ENCODE results near the gene FAM81A.
A peak's percentile ranks its signal among the peaks of the same experiment; 100 is the strongest.

Gene FAM81A

GRCh38 chr15:59437817-59438624 is at the start of gene FAM81A:
TSS of gene FAM81A (plus strand) at chr15:59438186. CDS start at chr15:59458627, 20,441 bp downstream.
- peak; percentile 53 for DNase-seq

GRCh38 chr15:59388670-59389069 is 49.3 kb upstream of the FAM81A start:
- peak; percentile 75 for DNase-seq

- no peak for DNase-seq
Observed at GRCh38 chr15:59392299-59392698, 45.7 kb upstream of the FAM81A start.

GRCh38 chr15:59394166-59394661 is 43.8 kb upstream of the FAM81A start:
- no peak for DNase-seq

GRCh38 chr15:59396211-59396610 is 41.8 kb upstream of the FAM81A start:
- DNase-seq: no peak

- no peak for DNase-seq
Observed at GRCh38 chr15:59396679-59397078, 41.3 kb upstream of the FAM81A start.

GRCh38 chr15:59398220-59398619 is 39.8 kb upstream of the FAM81A start:
- no peak for DNase-seq

GRCh38 chr15:59399465-59400102 is 38.4 kb upstream of the FAM81A start:
- peak; percentile 96 for DNase-seq

- no peak for DNase-seq
Observed at GRCh38 chr15:59400103-59400813, 37.7 kb upstream of the FAM81A start.

- peak; percentile 50 for DNase-seq
Observed at GRCh38 chr15:59401051-59401823, 36.7 kb upstream of the FAM81A start.

- DNase-seq: no peak
Observed at GRCh38 chr15:59401824-59402569, 36.0 kb upstream of the FAM81A start.

- no peak for DNase-seq
Observed at GRCh38 chr15:59405079-59405478, 32.9 kb upstream of the FAM81A start.

- DNase-seq: peak; percentile 94
Observed at GRCh38 chr15:59406446-59406845, 31.5 kb upstream of the FAM81A start.

GRCh38 chr15:59407946-59408345 is 30.0 kb upstream of the FAM81A start:
- DNase-seq: no peak

- peak; percentile 87 for DNase-seq
Observed at GRCh38 chr15:59410391-59410896, 27.5 kb upstream of the FAM81A start.

GRCh38 chr15:59413577-59413976 is 24.4 kb upstream of the FAM81A start:
- no peak for DNase-seq

GRCh38 chr15:59416816-59417215 is 21.2 kb upstream of the FAM81A start:
- no peak for DNase-seq

- DNase-seq: peak; percentile 59
Observed at GRCh38 chr15:59419170-59419569, 18.8 kb upstream of the FAM81A start.

- DNase-seq: peak; percentile 37
Observed at GRCh38 chr15:59420108-59420507, 17.9 kb upstream of the FAM81A start.

GRCh38 chr15:59420986-59421618 is 16.9 kb upstream of the FAM81A start:
- no peak for DNase-seq

GRCh38 chr15:59424616-59425015 is 13.4 kb upstream of the FAM81A start:
- no peak for DNase-seq
